Activated naive CD4-positive, alpha-beta T cell treated with Interleukin-2 at 50 U/mL for 16 hours (primary cell): ENCODE data around the gene BABAM2.
A peak's percentile ranks its signal among the peaks of the same experiment; 100 is the strongest.
"Not testable (repeated sequence)": the region's sequence is repeated elsewhere in the genome, so short reads cannot be mapped to it uniquely, and the experiment has no call there.

Source experiments
- DNase-seq: peaks from one replicate; pipeline ENCODE4 v3.0.0-alpha.2; 2020

BABAM2 gene

GRCh38 chr2:28224648-28225472 lies 334.3 kb downstream of the BABAM2 start:
- DNase-seq = no peak

- DNase-seq = no peak
Measured at GRCh38 chr2:28225473-28226080, 335.0 kb downstream of the BABAM2 start.

GRCh38 chr2:28226558-28226957 lies 336.0 kb downstream of the BABAM2 start:
- DNase-seq = no peak

- DNase-seq = no peak
Measured at GRCh38 chr2:28227498-28227897, 337.0 kb downstream of the BABAM2 start.

- no peak for DNase-seq
Measured at GRCh38 chr2:28228434-28228995, 338.0 kb downstream of the BABAM2 start.

- no peak for DNase-seq
Measured at GRCh38 chr2:28231110-28231631, 340.6 kb downstream of the BABAM2 start.

GRCh38 chr2:28232295-28232694 lies 341.8 kb downstream of the BABAM2 start:
- no peak for DNase-seq

GRCh38 chr2:28233164-28233676 lies 342.7 kb downstream of the BABAM2 start:
- no peak for DNase-seq

GRCh38 chr2:28234807-28235206 lies 344.3 kb downstream of the BABAM2 start:
- DNase-seq = no peak

GRCh38 chr2:28239207-28239606 lies 348.7 kb downstream of the BABAM2 start:
- DNase-seq = no peak

GRCh38 chr2:28240937-28241336 lies 350.4 kb downstream of the BABAM2 start:
- DNase-seq = no peak

GRCh38 chr2:28247290-28247689 lies 356.8 kb downstream of the BABAM2 start:
- no peak for DNase-seq

- no peak for DNase-seq
Measured at GRCh38 chr2:28247734-28248133, 357.2 kb downstream of the BABAM2 start.

GRCh38 chr2:28248511-28248910 lies 358.0 kb downstream of the BABAM2 start:
- DNase-seq = no peak

- no peak for DNase-seq
Measured at GRCh38 chr2:28250006-28250405, 359.5 kb downstream of the BABAM2 start.

GRCh38 chr2:28251337-28251736 lies 360.8 kb downstream of the BABAM2 start:
- DNase-seq = peak; percentile 19

- DNase-seq = peak; percentile 24
Measured at GRCh38 chr2:28252311-28252710, 361.8 kb downstream of the BABAM2 start.

GRCh38 chr2:28253543-28253942 lies 363.0 kb downstream of the BABAM2 start:
- no peak for DNase-seq

- not testable (repeated sequence) for DNase-seq
Measured at GRCh38 chr2:28255231-28255630, 364.7 kb downstream of the BABAM2 start.

- DNase-seq = no peak
Measured at GRCh38 chr2:28257182-28257581, 366.7 kb downstream of the BABAM2 start.

- not testable (repeated sequence) for DNase-seq
Measured at GRCh38 chr2:28259226-28259625, 368.7 kb downstream of the BABAM2 start.

- no peak for DNase-seq
Measured at GRCh38 chr2:28263690-28264089, 373.2 kb downstream of the BABAM2 start.

- no peak for DNase-seq
Measured at GRCh38 chr2:28267282-28267681, 376.8 kb downstream of the BABAM2 start.

GRCh38 chr2:28268386-28268785 lies 377.9 kb downstream of the BABAM2 start:
- no peak for DNase-seq
